Stimulated activated naive CD8-positive, alpha-beta T cell treated with anti-CD3 and anti-CD28 coated beads, Interleukin-15, Interleukin-2, amounts not matched to agents 100 U/mL and 50 U/mL, for 24 hours (primary cell): ENCODE results near the gene MAN1C1.

Source experiments
- ATAC-seq: fragments of 150-1000 bp; cut with Tn5 transposase; one replicate; pipeline ENCODE4 v1.10.0; 2021
- DNase-seq: peaks from one replicate; pipeline ENCODE4 v3.0.0; 2021

MAN1C1 gene

DNA sequence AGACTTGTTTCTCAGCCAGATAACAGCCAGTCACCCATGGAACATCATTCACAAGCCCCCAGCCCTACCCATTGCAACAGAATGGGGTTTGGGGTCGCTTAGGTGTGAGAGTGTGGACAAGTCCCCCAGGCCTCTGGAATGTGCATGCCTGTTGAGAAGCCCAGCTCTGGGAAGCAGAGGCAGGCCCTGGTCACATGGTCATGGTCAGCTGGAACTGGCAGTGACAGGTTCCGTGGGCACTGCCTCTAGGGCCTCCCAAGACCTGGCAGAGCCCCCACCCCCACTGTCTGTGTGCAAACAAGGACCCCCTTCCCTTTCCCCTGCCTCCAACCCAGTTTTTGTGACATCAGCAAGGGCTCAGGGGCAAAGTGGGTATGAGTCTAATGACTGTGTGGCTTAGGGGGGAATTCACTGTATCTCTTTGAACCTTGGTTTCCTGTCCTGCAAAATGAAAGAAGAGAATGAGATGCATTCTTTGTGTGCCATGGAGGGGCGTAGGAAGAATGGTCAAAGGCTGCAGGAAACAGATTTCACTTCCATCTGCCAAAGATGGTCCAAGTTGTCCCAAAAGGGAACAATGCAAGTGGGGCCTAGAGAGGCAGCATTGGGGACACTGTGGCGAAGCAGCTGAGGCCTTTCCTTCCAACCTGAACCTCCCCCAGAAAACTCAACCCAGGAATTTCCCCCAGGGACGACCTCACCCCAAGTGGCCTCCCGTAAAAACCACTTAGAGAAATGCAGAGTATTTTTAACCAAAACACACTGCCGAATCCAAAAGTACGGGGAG is 148.7 kb downstream of the MAN1C1 start:
- DNase-seq (no peak), ATAC-seq (no peak)

DNA sequence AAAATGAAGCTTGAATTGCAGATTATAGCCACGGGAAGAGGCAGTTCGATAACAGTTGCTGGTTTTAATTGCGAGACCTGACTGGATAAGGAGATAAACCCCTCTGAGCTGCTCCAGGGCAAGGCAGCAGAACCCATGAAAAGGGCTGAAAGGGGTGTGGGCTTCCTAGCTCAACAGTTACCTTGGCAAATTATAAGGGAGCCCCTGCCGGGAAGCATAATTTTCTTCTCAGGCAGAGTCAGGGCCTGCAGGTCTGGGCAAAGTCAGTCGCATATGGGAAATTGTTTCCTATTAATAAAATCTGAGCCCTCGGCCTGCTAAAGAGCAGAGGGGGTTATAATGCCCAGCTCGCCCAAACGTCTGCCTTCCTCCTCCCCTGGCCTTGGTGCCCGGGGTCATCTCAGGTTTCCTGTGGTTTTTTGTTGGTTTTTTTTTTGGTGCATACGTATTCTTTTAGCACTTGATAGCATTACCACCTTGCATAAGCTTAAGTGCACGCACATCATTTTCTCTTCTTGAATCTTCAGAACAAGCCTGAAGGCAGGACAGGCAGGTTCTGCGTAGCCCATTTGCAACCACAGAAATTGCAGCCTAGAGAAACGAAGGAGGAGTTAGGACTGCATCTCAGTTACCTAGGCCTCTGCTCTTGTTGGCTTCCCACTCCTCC is 149.5 kb downstream of the MAN1C1 start:
- DNase-seq (no peak), ATAC-seq (no peak)

DNA sequence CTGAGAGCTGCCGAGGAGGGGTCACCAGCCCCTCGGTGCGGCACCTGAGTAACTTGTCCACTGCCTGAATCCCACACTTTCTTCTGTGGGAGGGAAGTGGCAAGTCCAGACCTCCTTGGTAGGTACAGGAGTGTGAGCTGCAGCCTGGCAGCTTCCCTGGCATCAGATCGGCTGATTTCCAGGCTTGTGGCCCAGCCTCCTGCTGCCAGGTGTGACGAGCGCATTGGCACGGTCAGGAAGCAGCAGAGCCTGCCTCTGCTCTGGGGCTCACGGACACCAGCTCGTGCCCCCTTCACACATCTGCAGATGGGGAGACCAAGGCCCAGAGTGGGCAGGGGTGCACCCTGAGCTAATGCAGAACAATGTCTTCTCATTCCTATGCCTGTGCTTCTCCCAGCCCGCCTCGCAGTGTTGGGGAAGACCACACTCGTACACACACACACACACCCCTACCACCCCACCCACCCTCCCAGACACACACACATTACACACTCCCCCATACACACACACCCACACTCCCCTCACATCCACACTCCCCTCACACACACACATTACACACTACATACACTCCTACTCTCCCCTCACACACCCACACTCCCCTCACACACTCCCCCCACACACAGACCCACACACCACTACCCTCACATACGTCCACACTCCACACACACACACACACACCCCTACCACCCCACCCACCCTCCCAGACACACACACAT is 150.3 kb downstream of the MAN1C1 start:
- DNase-seq (no peak), ATAC-seq (no peak)

DNA sequence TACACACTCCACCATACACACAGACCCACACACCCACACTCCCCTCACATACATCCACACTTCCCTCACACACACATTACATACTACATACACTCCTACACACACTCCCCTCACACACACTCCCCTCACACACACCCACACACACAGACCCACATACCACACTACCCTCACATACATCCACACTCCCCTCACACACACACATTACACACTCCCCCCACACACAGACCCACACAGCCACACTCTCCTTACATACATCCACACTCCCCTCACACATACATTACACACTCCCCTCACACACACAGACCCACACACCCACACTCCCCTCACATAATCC is 150.8 kb downstream of the MAN1C1 start:
- DNase-seq (no peak), ATAC-seq (no peak)

DNA sequence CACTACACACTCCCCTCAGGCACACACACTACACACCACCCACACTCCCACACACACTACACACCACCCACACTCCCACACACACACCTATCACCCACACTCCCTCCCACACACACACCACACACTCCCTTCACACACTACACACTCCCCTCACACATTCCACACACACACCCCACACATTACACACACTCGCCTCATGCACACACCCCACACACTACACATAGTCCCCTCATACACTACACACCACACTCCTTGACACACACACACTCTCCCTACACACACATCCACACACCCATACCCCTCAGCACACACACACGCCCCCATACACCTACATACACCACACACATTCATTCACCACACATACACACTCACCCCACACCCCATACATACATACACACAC is 152.4 kb downstream of the MAN1C1 start:
- ATAC-seq (no peak), DNase-seq (no peak)

DNA sequence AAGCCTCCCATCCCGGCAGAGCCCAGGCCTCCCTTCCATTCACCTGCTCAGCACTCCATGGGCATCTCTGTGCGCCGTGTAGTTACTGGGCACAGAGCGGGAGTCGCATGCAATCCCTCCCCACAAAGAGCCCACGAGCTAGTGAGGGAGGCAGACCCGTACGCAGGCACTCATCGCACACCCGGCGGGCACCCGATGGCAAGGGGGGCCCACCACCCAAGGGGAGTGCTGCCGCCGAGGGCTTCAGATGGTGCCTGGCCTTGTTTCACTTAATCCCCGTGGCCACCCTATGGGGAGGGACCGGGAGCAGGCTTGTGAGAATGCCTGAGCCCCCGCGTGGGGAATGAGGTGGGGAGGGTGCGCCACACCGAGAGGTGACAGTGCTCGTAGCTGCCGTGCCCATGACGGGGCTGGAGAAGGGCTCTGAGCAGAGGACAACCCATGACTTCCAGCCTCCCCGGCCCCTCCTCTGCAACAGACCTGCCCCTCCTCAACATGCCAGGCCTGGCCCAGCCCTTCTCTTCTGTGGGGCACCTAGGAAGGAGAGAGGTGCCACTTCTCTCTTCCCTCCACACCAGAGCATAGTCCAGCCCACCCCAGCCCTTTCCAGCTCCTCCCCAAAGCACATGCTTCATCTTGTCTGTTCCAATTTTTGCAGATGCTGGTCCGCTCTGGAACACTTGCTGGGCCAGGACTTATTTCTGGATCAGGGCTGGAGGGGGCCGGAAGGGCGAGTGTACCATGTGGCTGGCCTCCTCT is 153.2 kb downstream of the MAN1C1 start:
- DNase-seq (no peak), ATAC-seq (no peak)

DNA sequence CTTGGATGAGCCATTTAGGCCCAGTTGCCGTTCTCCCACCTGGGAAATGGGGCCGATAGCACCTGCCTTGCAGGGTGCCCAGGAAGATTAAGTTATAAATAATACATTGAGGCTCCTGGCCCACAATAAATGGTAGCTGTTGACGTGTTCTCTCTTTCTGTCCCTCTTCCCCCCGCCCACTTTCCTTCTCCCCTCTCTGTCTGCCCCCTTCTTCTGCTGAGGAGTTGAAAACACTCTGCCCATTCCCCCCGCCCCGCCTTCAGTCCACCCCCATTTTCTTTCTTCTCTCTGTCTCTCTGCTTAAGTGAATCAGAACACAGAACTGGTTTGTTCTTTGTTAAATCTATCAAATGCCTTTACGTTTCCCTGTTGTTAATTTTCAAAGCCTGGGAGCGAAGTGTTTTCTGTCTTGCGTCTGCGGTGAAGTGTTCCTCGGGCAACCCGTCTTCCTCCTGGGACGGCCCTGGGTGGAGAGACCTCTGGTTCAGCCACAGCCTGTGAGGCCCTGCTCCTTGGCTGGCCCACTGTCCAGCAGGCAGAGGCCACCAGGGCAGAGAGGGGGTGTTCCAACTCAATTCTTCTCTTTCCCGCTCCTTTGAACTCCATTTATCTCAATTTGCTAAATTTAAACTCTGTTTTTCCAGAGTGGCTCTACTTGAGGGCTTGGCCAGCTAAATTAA is 154.1 kb downstream of the MAN1C1 start:
- no peak for DNase-seq
- ATAC-seq: no peak

DNA sequence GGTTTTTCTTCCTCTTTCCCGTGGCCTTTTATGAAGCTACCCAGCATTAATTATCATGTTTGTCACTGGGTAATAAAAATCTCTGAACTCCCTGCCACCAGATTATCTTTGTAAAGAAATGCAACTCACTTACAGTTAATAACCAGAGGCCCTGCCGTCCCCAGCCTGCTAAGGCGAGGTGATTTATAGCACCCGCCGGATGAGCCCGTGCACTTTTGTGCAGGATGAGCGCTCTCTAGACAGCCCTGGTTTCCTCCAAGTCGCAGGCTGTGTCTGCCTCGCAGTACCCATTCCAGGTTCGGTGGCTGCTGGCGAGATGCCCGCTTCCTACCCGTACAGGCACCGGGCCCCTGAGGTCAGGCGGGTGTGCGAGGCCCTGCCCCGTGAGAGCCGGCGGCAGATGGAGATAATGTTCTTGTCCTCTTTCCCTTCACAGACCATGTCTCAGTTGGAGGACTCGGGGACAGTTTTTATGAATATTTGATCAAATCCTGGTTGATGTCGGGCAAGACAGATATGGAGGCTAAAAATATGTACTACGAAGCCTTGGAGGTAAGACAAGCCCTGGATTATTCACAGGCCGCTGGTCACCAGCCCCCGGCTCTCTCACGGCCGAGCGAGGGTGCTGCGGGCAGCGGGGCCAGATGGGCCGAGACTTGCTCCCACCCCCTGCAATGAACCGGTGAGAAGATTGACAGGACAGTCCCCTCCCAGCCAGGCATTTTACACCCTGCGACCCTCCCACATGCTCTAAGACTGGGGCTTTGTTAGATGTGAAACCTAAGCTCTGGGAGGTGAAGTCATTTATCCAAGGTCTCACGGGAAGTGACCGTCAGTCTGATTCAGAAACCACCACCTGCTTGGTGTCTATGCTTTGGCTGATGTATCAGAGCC is 154.9 kb downstream of the MAN1C1 start:
- peak; percentile 29 for DNase-seq
- ATAC-seq: no peak

DNA sequence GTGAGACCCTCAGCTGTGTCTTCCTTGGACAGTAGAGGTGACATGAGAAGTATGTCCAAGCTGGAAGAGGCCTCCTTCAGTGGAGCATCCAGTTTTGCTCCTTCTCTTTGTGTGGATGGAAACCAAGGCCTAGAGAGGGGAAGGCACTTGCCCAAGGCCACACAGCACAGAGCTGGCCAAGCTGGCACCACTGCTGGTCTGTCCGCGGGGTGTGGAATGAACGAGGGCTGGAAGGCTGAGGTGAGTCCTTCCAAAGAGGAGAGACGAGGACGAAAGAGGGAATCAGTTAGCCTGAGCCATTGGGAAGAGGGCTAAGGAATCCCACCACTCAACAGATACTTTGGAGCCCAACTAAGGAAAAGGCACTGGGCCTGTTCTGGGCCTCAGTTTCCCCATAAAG is 155.6 kb downstream of the MAN1C1 start:
- no peak for ATAC-seq
- DNase-seq: no peak

DNA sequence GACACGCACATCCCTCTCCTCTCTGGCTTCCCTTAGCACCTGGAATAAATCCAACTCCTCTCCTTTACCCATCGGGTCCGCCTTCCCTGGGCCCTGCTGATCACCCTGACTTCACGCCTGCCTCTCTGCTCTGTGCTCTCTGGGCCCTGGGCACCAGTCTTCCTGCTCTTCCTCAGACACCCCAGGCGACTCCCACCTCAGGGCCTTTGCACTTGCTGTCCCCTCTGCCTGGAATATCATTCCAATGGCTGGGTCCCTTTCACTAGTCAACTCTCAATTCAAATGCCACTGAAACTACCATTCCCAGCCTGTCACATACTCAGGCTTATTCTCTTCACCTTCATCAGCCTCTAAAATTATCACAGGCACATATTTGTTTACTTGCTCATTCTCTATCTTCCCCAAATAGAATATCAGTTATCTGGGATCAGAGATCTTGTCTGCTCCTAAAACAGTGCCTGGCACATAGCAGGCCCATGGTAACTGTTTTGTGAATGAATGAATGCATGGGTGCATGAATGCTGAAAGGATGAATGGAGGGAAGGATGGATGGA is 156.2 kb downstream of the MAN1C1 start:
- ATAC-seq: no peak
- DNase-seq: no peak

DNA sequence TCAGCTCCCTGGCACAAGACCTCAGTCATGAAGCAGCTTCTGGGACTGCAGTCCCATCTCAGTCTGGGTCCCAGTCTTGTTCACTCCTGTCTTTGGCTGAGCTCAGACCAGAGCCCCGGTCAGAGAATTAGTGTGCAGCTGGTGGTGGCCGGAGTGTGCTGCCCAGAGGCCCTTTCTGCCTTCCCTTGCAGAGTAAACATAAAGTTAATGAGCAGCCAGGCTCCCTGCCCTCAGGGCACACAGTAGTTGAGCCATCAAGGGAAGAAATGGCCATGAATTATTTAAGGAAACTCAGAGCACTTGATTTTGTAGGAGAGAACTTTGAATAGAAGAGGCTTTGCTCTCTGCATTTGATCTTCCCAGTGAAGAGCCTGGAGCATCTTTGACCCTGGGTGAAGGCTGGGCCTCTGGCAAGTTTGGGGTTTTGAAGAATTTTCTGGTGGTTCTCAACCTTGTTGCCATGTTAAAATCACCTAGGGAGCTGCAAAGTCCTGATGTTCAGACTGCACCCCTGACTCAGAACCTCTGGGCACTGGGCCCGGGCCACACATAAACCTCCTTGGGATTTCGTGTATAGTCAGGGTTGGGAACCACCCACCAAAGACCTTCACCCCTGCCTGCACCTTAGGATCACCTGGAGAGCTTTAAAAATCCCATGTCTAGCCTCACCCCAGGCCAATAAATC is 157.0 kb downstream of the MAN1C1 start:
- DNase-seq: no peak
- ATAC-seq: no peak

DNA sequence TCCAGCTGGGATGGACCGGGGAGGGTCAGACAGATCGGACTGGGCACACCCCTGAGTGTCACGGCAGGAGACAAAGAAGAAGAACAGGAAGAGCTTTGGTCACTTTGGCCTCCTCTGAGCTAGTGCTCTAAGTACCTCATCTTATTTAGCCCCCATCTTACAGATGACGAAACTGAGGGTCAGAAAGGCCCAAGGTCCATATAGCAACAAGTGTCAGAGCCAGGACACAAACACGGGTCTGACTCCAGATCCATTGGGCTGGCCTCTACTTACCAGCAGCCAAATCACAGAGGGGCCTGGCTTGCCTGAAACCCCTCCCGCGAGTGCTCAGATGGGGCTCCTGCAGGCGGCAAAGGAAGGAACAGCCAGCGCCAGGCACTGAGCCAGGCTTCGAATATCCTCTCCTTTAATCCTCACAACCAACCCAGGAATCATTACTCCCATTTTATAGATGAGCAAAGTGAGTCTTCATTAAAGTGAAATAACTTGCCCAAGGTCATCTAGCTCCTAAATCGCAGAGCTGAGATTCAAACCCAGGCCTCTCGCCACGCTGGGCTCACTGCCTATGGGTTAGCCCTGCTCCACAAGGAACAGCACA is 157.7 kb downstream of the MAN1C1 start:
- no peak for ATAC-seq

DNA sequence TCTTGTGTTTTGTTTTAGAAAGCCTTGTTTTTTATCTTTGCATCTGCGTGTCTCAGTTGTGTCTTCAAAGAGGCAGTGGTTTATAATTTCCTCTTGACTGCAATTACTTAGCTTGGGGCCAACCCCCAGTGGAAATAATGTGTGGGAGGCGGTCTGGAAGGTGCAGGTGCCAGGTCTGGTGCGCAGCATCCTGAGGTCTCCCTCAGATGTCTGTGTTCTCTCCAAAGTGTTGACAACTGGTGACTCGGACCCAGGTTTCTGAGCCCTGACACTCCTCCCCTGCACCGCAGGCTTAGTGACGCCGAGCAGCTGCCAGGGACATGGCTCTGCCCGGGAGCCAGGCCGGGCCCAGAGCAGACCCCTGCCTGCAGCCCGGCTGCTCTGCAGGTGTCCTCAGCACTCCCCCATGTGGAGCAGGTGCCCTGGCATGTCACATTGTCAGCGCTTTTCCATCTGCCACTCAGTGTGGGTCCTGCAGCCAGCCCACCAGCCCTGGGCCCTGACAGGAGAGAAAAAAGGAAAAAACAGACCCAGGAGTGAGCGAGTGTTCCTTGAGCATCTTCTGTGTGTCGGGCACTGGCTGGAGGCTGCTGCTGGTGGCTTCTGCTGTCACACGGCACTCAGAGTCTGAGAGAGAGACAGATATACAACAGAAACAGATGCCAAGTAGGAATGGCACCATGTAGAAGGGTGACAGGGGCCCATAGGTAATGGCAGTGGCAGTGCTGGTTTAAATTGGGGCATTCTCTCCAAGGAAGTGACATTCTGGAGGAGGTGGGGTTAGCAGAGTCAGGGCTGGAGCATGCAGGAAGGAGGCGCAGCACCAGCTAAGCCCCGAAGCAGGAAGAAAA is 158.6 kb downstream of the MAN1C1 start:
- DNase-seq (peak; percentile 84), ATAC-seq (peak; percentile 89)

More for the DNA sequence above, 157.7 kb downstream of the MAN1C1 start:
- no peak for DNase-seq

DNA sequence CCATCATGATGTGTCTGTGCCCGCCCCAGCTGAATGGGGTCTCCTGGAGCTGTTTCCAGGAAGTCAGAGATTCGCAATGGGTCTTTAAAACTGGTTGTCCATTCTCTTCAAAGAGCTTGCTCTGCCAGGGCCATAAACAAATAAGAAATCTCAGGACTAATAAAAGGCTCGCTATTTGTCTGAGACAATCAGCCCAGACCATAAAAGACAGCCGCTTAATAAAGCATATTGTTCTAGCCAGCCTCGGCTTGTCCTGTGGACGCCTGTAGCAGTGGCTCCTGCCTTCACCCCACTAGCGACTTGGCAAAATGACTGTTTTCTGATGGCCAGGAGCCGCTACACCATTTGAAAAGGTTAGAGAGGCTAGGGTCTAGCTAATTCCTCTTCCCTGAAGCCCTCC is 162.8 kb downstream of the MAN1C1 start:
- ATAC-seq (no peak), DNase-seq (no peak)

DNA sequence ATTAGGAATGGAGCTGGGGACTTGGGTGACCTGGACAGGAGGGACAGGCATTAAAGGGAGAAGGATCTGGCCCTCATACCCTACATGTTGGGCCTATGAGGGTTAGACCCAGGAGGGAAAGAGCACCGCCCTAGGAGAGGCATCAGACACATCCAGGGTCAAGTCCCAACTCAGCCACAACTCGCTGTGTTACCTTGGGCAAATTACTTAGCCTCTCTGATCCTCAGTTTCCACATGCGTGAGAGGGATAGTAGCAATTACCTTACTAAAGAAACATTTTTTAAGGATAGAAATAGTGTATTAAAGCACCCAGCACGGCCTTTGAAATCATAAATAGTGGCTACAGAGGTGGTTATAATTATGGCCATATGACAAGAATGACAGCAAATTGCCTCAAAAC is 163.3 kb downstream of the MAN1C1 start:
- ATAC-seq (no peak), DNase-seq (no peak)

DNA sequence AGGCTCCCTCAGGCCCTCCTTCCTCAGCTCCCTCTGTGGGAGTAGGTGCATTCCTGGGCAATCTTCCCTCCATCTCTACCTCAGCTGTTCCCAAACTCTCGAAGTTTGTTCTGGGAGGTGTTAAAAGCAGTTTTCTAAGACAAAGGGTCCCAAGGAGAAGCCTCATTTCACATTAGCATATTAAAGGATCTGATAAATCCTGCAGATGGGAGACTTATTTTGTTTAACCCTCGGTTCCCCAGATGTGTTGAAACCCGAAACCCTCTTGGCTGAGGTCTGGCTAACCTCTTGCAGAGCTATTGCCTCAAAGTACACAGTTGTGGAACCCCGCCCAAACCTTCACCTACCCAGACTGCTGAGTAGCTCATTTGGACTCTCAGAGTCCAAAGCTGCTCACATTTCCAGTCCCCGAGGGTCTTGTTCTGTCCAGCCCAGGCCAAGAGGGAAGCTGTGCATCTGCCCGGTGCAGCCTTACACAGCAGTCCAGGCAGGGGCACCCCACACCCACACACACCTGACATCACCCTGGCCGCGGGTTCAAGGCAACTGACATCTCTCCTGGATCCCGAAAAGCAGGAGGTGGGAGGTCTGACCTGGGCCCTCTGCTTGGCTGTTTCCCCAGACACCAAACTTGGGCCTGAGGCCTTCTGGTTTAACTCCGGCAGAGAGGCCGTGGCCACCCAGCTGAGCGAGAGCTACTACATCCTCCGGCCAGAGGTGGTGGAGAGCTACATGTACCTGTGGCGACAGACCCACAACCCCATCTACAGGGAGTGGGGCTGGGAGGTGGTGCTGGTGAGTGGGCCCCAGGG is 163.9 kb downstream of the MAN1C1 start:
- DNase-seq: no peak
- no peak for ATAC-seq

DNA sequence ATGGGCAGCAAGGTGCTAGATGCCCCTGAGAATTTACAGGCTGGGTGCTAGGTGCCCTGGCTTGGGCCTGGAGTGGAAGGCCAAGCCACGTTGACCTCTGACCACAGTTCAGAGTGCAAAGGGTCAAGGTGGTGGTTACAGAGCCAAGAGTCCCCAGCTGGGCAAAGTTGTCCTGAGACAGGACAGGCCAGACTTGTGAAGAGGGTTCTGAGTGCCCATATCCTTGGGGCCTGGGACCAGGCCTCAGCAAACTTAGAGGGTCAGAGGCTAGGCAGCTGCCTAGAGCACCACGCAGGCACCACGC is 164.5 kb downstream of the MAN1C1 start:
- DNase-seq (no peak), ATAC-seq (no peak)

DNA sequence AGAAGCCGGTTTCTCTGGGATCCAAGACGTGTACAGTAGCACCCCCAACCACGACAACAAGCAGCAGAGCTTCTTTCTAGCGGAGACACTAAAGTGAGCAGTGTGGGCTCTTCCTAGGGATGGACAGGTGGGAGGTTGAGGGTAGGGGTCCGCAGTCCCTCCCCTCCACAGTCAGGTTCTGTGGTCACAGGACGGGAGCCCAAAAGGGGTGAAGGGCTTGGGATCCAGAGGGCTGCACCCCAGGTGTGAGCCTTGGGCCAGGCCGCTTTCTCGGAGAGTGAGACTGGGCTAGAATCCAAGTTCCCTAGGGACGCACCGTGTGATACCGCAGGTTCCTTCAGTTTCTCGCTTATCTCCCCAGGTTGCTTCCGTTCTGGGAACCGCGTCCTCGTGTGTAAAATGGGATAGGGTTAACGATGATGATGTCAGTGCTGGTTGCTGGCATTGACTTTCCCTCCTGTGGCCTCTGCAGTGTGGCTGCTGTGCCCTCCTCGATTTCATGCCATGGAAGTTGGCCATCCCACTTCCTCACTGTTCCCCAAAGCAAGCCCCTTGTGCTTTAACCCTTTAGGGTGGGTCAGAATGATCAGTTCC is 166.1 kb downstream of the MAN1C1 start:
- DNase-seq (no peak), ATAC-seq (no peak)
